Measurements from ENCODE around the gene PPAT. TPM values are rescaled to one million over a fixed set of nuclear protein-coding genes. Genes with fewer than 3 reads are reported as not detected.
A peak's percentile ranks its signal among the peaks of the same experiment; 100 is the strongest.

The PPAT gene
- polyA plus RNA-seq, 3 donors from 2014 or later: 1.9 to 8.4 (median 6.8) TPM

GRCh38 chr4:56424697-56425514 lies 10.5 kb downstream of the PPAT start:
- Mint-ChIP-seq H3K9me3 (no peaks in the 10 kb centered on the region), H3K27me3 (ENCODE audit: low read depth in 3 of 3) (no peaks in the 10 kb centered on the region), H3K4me3 (no peak overlapping the region), H3K36me3 (no peaks in the 10 kb centered on the region), H3K4me1 (no peaks in the 10 kb centered on the region), H3K27ac (no peak overlapping the region)
- DNase-seq: peak; percentile 35 to 45 (median 45)

GRCh38 chr4:56424176-56424575 lies 11.2 kb downstream of the PPAT start:
- DNase-seq: no peak
- H3K36me3 Mint-ChIP-seq: no peaks in the 10 kb centered on the region

GRCh38 chr4:56417396-56417795 lies 18.0 kb downstream of the PPAT start:
- no peak overlapping the region for H3K27ac Mint-ChIP-seq
- H3K4me1 Mint-ChIP-seq: no peaks in the 10 kb centered on the region
- H3K4me3 Mint-ChIP-seq: no peak overlapping the region
- no peak for DNase-seq
- no peaks in the 10 kb centered on the region for H3K27me3 Mint-ChIP-seq (ENCODE audit: low read depth in 3 of 3)
- no peaks in the 10 kb centered on the region for H3K36me3 Mint-ChIP-seq
- H3K9me3 Mint-ChIP-seq: no peaks in the 10 kb centered on the region

More at GRCh38 chr4:56424176-56424575, 11.2 kb downstream of the PPAT start:
- no peaks in the 10 kb centered on the region for H3K27me3 Mint-ChIP-seq (ENCODE audit: low read depth in 3 of 3)
- H3K4me3 Mint-ChIP-seq: no peak overlapping the region
- H3K4me1 Mint-ChIP-seq: no peaks in the 10 kb centered on the region
- no peak overlapping the region for H3K27ac Mint-ChIP-seq
- no peaks in the 10 kb centered on the region for H3K9me3 Mint-ChIP-seq

- H3K27ac Mint-ChIP-seq: no peak overlapping the region
- no peaks in the 10 kb centered on the region for H3K36me3 Mint-ChIP-seq
- H3K4me3 Mint-ChIP-seq: no peak overlapping the region
- no peaks in the 10 kb centered on the region for H3K27me3 Mint-ChIP-seq (ENCODE audit: low read depth in 3 of 3)
- H3K9me3 Mint-ChIP-seq: no peaks in the 10 kb centered on the region
- no peak for DNase-seq
- no peaks in the 10 kb centered on the region for H3K4me1 Mint-ChIP-seq
These were observed 19.1 kb downstream of the PPAT start for GRCh38 chr4:56416349-56416748.

- DNase-seq: no peak
- Mint-ChIP-seq H3K4me3 (no peak overlapping the region), H3K27ac (no peak overlapping the region), H3K4me1 (no peaks in the 10 kb centered on the region), H3K9me3 (no peaks in the 10 kb centered on the region), H3K36me3 (no peaks in the 10 kb centered on the region), H3K27me3 (ENCODE audit: low read depth in 3 of 3) (no peaks in the 10 kb centered on the region)
These were observed 21.2 kb downstream of the PPAT start for GRCh38 chr4:56414135-56414670.

GRCh38 chr4:56410247-56411062 lies 25.0 kb downstream of the PPAT start:
- Mint-ChIP-seq H3K4me3 (no peak overlapping the region), H3K9me3 (no peaks in the 10 kb centered on the region), H3K4me1 (no peaks in the 10 kb centered on the region), H3K27ac (peak overlapping the region in 1 of 6 donors; percentile 18), H3K27me3 (ENCODE audit: low read depth in 3 of 3) (no peaks in the 10 kb centered on the region), H3K36me3 (peaks cover 0 to 14% (median 9%) of the 10 kb centered on the region in 3 donors)
- no peak for DNase-seq

GRCh38 chr4:56409511-56410090 lies 25.8 kb downstream of the PPAT start:
- Mint-ChIP-seq H3K9me3 (no peaks in the 10 kb centered on the region), H3K4me1 (no peaks in the 10 kb centered on the region), H3K27me3 (ENCODE audit: low read depth in 3 of 3) (no peaks in the 10 kb centered on the region), H3K27ac (no peak overlapping the region), H3K36me3 (peaks cover 0 to 14% (median 14%) of the 10 kb centered on the region in 3 donors), H3K4me3 (no peak overlapping the region)
- DNase-seq: no peak

GRCh38 chr4:56408978-56409377 lies 26.4 kb downstream of the PPAT start:
- no peaks in the 10 kb centered on the region for H3K27me3 Mint-ChIP-seq (ENCODE audit: low read depth in 3 of 3)
- H3K9me3 Mint-ChIP-seq: no peaks in the 10 kb centered on the region
- no peak overlapping the region for H3K4me3 Mint-ChIP-seq
- H3K27ac Mint-ChIP-seq: no peak overlapping the region
- H3K4me1 Mint-ChIP-seq: no peaks in the 10 kb centered on the region
- peaks cover 0 to 14% (median 14%) of the 10 kb centered on the region in 3 donors for H3K36me3 Mint-ChIP-seq
- DNase-seq: no peak

- no peaks in the 10 kb centered on the region for H3K9me3 Mint-ChIP-seq
- no peak for DNase-seq
- H3K36me3 Mint-ChIP-seq: peaks cover 4 to 17% (median 14%) of the 10 kb centered on the region in 3 donors
- H3K27ac Mint-ChIP-seq: no peak overlapping the region
- peaks cover 0 to 2% (median 0%) of the 10 kb centered on the region in 3 donors for H3K27me3 Mint-ChIP-seq (ENCODE audit: low read depth in 3 of 3)
- H3K4me1 Mint-ChIP-seq: no peaks in the 10 kb centered on the region
- no peak overlapping the region for H3K4me3 Mint-ChIP-seq
These were observed 29.3 kb downstream of the PPAT start for GRCh38 chr4:56406151-56406550.

- Mint-ChIP-seq H3K27me3 (ENCODE audit: low read depth in 3 of 3) (peaks cover 0 to 2% (median 0%) of the 10 kb centered on the region in 3 donors), H3K4me3 (no peak overlapping the region), H3K4me1 (no peaks in the 10 kb centered on the region), H3K36me3 (peaks cover 6 to 25% (median 14%) of the 10 kb centered on the region in 3 donors), H3K27ac (no peak overlapping the region), H3K9me3 (no peaks in the 10 kb centered on the region)
- no peak for DNase-seq
These were observed 30.4 kb downstream of the PPAT start for GRCh38 chr4:56405016-56405415.

GRCh38 chr4:56400560-56400959 lies 34.9 kb downstream of the PPAT start:
- Mint-ChIP-seq H3K4me1 (no peaks in the 10 kb centered on the region), H3K36me3 (peaks cover 5 to 19% (median 7%) of the 10 kb centered on the region in 3 donors), H3K9me3 (no peaks in the 10 kb centered on the region), H3K4me3 (no peak overlapping the region), H3K27ac (no peak overlapping the region), H3K27me3 (ENCODE audit: low read depth in 3 of 3) (peaks cover 0 to 2% (median 0%) of the 10 kb centered on the region in 3 donors)
- DNase-seq: no peak

GRCh38 chr4:56391270-56391669 lies 44.1 kb downstream of the PPAT start:
- H3K4me1 Mint-ChIP-seq: peaks cover 27 to 40% of the 10 kb centered on the region in 2 donors
- peaks cover 6 to 13% (median 9%) of the 10 kb centered on the region in 3 donors for H3K27me3 Mint-ChIP-seq (ENCODE audit: low read depth in 3 of 3)
- no peak overlapping the region for H3K4me3 Mint-ChIP-seq
- H3K27ac Mint-ChIP-seq: peak overlapping the region in 1 of 6 donors; percentile 0
- no peak for DNase-seq
- peaks cover 0 to 6% (median 0%) of the 10 kb centered on the region in 3 donors for H3K36me3 Mint-ChIP-seq
- no peaks in the 10 kb centered on the region for H3K9me3 Mint-ChIP-seq

GRCh38 chr4:56389558-56389957 lies 45.9 kb downstream of the PPAT start:
- Mint-ChIP-seq H3K9me3 (no peaks in the 10 kb centered on the region), H3K27ac (peak overlapping the region in 4 of 6 donors; percentile 28 to 95 (median 78)), H3K27me3 (ENCODE audit: low read depth in 3 of 3) (peaks cover 6 to 13% (median 9%) of the 10 kb centered on the region in 3 donors), H3K4me1 (peaks cover 31 to 49% of the 10 kb centered on the region in 2 donors), H3K36me3 (no peaks in the 10 kb centered on the region), H3K4me3 (peak overlapping the region in 3 of 5 donors; percentile 30 to 95 (median 91))
- DNase-seq: no peak

Data from immature natural killer cell (primary cell).